GM18505 (cell line): ENCODE results near the gene CCDC138.

Experiments used
- ATAC-seq: cut with Tn5 transposase; IDR thresholded peaks from one replicate; pipeline ENCODE4 v1.9.1; 2021; ENCODE audit not compliant: unreplicated experiment
- POLR2A ChIP-seq: IDR thresholded peaks from 4 replicates; pipeline ENCODE4 v1.6.1; 2011; ENCODE audit warnings: borderline replicate concordance; ENCODE audit not compliant: insufficient read depth, insufficient read length; ENCODE audit errors: extremely low read depth

Gene CCDC138

DNA sequence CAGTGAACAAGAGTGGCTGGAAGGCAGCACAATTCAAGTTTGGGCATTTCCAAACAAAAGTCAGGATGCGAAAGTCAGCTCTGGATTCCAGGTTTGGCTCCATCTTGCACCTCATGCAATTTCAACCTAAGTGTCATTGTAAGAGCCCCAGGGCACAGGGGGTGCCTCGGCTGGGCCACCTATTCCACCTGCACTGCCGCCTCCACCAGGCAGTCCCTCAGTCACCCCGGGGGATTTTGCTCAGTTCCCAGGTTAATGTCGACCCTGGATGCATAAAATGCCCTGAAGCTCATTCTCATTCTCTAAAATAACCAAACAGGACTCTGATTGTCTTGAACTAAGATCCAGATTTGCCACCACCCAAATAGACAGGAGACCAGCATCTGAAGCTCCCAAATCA lies 124.8 kb downstream of the CCDC138 start:
- TF ChIP-seq POLR2A: no peak
- ATAC-seq: no peak

GRCh38 chr2:108911807-108912628 lies 125.4 kb downstream of the CCDC138 start:
- ATAC-seq: no peak
- no peak for TF ChIP-seq POLR2A

DNA sequence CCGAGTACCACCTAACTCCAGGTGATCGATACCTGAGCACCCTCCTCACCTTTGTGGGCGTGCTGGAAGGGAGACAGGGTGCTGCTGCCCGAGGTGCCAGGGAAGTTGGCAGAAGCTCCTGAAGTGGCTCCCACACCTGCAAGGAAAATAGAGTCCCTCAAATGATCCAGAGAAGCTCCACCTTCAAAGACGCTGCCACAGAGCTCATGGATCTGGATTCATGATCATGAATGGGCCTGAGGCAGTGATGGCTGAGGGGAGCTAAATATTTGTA lies 126.0 kb downstream of the CCDC138 start:
- ATAC-seq: no peak
- TF ChIP-seq POLR2A: no peak

DNA sequence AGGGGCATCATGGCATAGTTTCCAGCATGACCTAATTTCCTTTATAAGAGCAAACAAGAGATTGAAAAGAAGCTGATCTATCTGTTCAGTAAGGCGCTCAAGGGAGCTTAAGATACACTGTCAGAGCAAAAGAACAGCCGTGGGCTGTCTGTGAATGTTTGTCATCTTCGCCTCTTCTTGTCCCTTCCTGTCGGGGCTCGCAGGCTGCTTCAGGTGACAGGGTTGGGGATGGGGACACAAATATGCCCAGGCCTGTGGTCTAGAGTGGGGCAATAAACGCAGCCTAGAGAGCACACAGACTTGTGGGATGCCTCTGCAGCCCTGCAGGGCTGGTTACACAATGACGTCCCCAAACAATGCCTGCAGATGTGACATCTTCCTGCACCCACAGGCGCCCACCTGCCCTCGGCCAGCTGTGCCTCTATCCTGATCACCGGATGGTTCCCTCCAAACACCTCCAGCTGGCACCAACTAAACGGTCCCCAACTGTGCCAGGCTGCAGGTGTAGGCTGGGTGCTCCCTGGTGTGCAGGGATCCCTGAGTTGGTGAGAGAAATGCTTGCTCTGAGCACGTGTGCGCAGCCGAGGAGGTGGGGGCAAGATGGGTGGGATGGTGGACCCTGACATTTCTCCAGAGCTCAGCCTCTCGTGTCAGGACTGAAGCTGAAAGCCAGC lies 129.7 kb downstream of the CCDC138 start:
- TF ChIP-seq POLR2A: no peak
- no peak for ATAC-seq

DNA sequence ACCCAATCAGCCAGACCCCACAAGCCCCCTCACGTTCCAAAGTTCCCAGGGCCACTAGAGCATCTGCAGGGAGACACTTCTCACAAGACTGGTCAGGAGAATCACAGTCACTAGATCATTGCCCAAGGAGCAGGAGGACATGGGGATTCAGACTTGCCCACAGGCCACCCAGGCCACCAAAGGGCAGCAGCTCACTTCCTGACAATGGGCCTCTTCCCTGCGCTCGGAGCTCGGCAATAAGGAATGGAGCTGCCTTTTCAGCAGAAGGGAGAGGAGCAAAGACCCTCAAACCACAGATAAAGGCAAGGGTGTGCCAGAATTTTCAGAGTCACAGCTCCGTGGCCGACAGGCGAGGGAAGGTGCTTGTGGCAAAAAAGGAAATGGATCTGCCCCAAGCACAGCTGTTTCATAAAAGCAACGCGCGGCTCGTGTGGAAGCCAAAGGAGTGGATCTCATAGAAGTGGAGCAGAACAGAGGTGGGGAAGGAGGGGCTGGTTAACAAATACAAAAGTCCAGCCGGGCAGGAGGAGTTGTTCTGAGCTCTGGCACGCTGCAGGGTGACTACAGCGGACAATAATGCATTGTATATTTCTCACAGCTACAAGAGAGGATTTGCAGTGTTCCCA lies 130.3 kb downstream of the CCDC138 start:
- TF ChIP-seq POLR2A: no peak
- no peak for ATAC-seq

DNA sequence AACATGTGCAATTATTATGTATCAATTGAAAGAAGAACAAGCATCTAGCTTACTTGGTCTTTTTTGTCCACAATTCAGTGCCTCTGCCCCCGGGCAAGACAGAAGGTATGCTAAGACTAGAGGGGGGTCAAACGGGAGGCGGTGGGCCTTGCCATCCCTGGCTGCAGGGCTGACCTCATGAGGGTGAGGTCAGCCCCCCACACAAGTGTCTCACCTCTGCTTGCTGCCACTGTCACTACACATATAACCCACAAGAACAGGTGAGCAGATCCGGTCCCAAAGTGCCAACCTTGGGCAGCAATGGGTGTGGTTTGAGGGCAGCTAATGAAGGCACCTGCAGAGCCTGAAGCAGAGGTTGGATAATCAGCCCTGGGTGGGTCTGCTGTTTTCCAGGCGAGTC lies 131.0 kb downstream of the CCDC138 start:
- no peak for TF ChIP-seq POLR2A

GRCh38 chr2:108918156-108918874 lies 131.7 kb downstream of the CCDC138 start:
- no peak for ATAC-seq
- no peak for TF ChIP-seq POLR2A

More for the DNA sequence above, 131.0 kb downstream of the CCDC138 start:
- no peak for ATAC-seq

DNA sequence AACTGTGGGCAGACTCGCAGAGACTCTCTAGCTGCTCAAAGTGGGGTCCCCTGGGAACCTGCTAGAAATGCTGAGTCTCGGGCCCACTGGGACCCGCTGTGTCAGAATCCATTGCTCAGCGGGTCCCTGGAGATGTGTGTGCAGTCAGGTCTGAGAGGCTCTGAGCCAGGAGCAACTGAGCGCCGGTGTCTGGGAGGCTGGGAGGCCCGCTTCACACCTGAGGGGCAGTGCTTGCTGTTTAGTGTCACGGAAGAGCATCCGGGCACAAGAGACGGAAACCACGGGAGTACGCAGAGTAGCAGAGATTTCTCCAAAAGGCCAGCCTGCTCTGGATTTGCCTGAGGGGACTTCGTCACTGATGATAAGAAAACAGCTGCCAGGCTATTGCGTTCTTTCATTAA lies 132.4 kb downstream of the CCDC138 start:
- ATAC-seq: no peak
- no peak for TF ChIP-seq POLR2A

DNA sequence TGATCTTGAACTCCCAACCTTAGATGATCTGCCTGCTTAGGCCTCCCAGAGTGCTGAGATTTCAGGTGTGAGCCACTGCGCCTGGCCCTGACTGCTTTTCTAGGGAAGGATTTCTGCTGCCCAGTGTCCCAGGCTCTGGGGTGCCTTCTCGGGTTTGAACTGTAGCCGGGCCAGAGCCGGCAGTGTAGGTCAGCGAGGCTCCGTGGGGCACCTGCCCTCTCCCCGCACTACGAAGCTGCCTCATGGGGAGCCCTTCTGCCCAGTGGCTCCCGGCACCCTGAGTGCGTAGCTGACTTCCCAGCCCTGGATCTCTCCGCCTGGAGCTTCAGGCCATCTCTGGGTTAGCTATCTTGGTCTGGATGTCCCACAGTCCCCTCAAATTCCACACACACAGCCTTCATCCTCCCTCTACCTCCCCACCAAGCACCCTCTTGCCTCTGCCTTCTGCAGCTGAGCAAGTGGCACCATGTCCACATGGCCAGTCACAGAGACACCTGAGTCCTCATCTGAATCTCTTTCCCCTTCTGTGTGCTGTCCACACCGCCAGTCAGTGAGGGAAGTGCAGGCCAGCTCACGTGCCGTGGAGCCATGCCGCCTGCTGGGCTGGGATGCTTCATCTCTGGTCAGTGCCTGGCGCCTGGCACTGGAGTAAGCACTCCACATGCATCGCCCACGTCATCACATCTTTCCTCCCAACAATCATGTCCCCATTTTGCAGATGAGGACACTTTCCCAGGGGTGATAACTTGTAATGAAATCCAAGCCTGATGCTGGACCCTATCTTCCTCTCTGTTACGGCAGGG lies 133.2 kb downstream of the CCDC138 start:
- TF ChIP-seq POLR2A: no peak
- no peak for ATAC-seq

DNA sequence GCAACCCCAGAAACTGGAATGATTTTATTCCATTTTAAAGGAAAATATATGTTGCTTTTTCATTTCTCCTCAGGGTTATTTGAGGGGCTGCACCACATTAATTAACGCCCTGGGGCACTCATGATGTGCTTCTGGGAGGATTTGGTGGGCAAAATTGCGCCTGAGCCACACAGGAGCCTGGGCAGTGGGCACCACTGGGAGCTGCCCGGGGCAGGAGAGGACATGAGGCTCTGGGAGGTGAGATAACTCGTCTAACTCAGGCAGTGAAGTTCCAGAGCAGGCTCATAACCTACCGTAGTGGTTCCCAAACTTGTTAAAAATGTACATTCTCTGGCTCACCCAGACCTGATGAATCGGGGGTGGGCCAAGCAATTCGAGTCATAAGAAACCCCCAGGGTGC lies 134.1 kb downstream of the CCDC138 start:
- ATAC-seq: no peak
- no peak for TF ChIP-seq POLR2A

- TF ChIP-seq POLR2A: no peak
- ATAC-seq: no peak
These were observed 134.8 kb downstream of the CCDC138 start for GRCh38 chr2:108921096-108922030.
